A549 (cell line): ENCODE measurements around the gene ARHGAP10. TPM values are rescaled to one million over a fixed set of nuclear protein-coding genes. Genes with fewer than 3 reads are reported as not detected.

Experiments used
- ATAC-seq, 2 experiments: fragments of 200-7000 bp in 1 of 2; fragments of >200 bp in 1 of 2; cut with Nextera tagmentation in 1 of 2; cut with Tn5 transposase in 1 of 2; 3 replicates each; pipeline versions ENCODE4 v1.8.0 to v1.9.1; 2018 to 2020; ENCODE audit warnings: mild to moderate bottlenecking in 1 of 2, moderate library complexity in 1 of 2
- CTCF ChIA-PET: fragments of 300-600 bp; sonication (Branson Sonifier 250); formaldehyde crosslinking; extraction: SDS; loops from one replicate; lab custom pipeline; 2021; ENCODE audit warnings: antibody characterized with exemption, inconsistent platforms; lab: Yijun Ruan, JAX
- POLR2A ChIA-PET: fragments of 350-600 bp; formaldehyde crosslinking; extraction: SDS; loops from one replicate; lab custom pipeline; 2021; ENCODE audit warnings: antibody characterized with exemption, inconsistent platforms; lab: Yijun Ruan, JAX
- DNase-seq, 2 experiments: peaks; one replicate each; pipeline versions ENCODE4 v3.0.0 to v3.0.0-alpha.2; 2011 to 2016; ENCODE audit warnings: low read depth in 1 of 2, low spot score in 1 of 2
- FAIRE-seq: peaks from 2 replicates; lab custom pipeline; 2011; peaks lifted over from hg19 to GRCh38; lab: Jason Lieb, UNC
- H3K27ac ChIP-seq, 2 experiments: fragments of >200 bp; sonication (Bioruptor Twin); formaldehyde crosslinking; 3 replicates each; pipeline ENCODE4 v1.5.1; 2016 to 2017
- H3K4me1 ChIP-seq: fragments of >200 bp; sonication (Bioruptor Twin); formaldehyde crosslinking; 3 replicates; pipeline ENCODE4 v1.6.1; 2016
- H3K4me2 ChIP-seq: fragments of >200 bp; sonication (Bioruptor Twin); formaldehyde crosslinking; 3 replicates; pipeline ENCODE4 v1.6.1; 2016
- H3K4me3 ChIP-seq: fragments of >200 bp; sonication (Bioruptor Twin); formaldehyde crosslinking; 3 replicates; pipeline ENCODE4 v1.5.1; 2016
- H3K9me3 ChIP-seq: fragments of >200 bp; sonication (Bioruptor Twin); formaldehyde crosslinking; 3 replicates; pipeline ENCODE4 v1.6.1; 2016
- BCL3 ChIP-seq: fragments of >200 bp; sonication (Bioruptor Twin); formaldehyde crosslinking; IDR thresholded peaks from 3 replicates; pipeline ENCODE4 v1.6.1; 2016
- BHLHE40 ChIP-seq: IDR thresholded peaks from 2 replicates; pipeline ENCODE4 v1.6.1; 2012; ENCODE audit warnings: low read depth, low read length, inconsistent platforms
- CBX2 ChIP-seq: fragments of 200-600 bp; sonication (generic); IDR thresholded peaks from 2 replicates; pipeline ENCODE4 v1.6.1; 2016; ENCODE audit warnings: low read depth, mild to moderate bottlenecking, borderline replicate concordance
- CHD2 ChIP-seq: fragments of 150-350 bp; IDR thresholded peaks from 2 replicates; pipeline ENCODE4 v1.6.1; 2014; ENCODE audit warnings: low read length; ENCODE audit not compliant: partially characterized antibody
- E2F6 ChIP-seq: IDR thresholded peaks from 2 replicates; pipeline ENCODE4 v1.6.1; 2012; ENCODE audit warnings: low read depth, borderline replicate concordance
- FOSB ChIP-seq: fragments of 250-450 bp; sonication (Bioruptor Pico); IDR thresholded peaks from 2 replicates; pipeline ENCODE4 v1.5.0; 2020; ENCODE audit warnings: mild to moderate bottlenecking, moderate library complexity
- FOXS1 ChIP-seq: fragments of 250-450 bp; sonication (Bioruptor Pico); IDR thresholded peaks from 2 replicates; pipeline ENCODE4 v1.5.0; 2020; ENCODE audit warnings: mild to moderate bottlenecking, moderate library complexity
- GATA3 ChIP-seq: IDR thresholded peaks from 2 replicates; pipeline ENCODE4 v1.6.1; 2012; ENCODE audit warnings: borderline replicate concordance
- HES2 ChIP-seq: fragments of >200 bp; sonication (Bioruptor Twin); formaldehyde crosslinking; IDR thresholded peaks from 2 replicates; pipeline ENCODE4 v1.6.1; 2016
- HMGXB4 ChIP-seq: fragments of 250-450 bp; sonication (Bioruptor Pico); IDR thresholded peaks from 2 replicates; pipeline ENCODE4 v1.5.0; 2021; ENCODE audit warnings: mild to moderate bottlenecking, moderate library complexity, borderline replicate concordance
- JUN ChIP-seq, 2 experiments: fragments of >200 bp; sonication (Bioruptor Twin); formaldehyde crosslinking; IDR thresholded peaks; 2 replicates in 1 of 2; 3 replicates in 1 of 2; pipeline ENCODE4 v1.6.1; 2016 to 2017
- JUNB ChIP-seq: fragments of >200 bp; sonication (Bioruptor Twin); formaldehyde crosslinking; IDR thresholded peaks from 2 replicates; pipeline ENCODE4 v1.6.1; 2016
- MAFK ChIP-seq: fragments of 450-650 bp; IDR thresholded peaks from 2 replicates; pipeline ENCODE4 v1.6.1; 2014; ENCODE audit not compliant: partially characterized antibody
- MAX ChIP-seq: IDR thresholded peaks from 2 replicates; pipeline ENCODE4 v1.6.1; 2012
- MAZ ChIP-seq: fragments of 150-350 bp; IDR thresholded peaks from 2 replicates; pipeline ENCODE4 v1.6.1; 2014; ENCODE audit warnings: antibody characterized with exemption, low read depth, low read length, borderline replicate concordance
- MYC ChIP-seq: IDR thresholded peaks from 2 replicates; pipeline ENCODE4 v1.6.1; 2012; ENCODE audit warnings: mild to moderate bottlenecking, inconsistent platforms, low read length, improper control_type of control experiment, borderline replicate concordance
- PBX3 ChIP-seq: IDR thresholded peaks from 2 replicates; pipeline ENCODE4 v1.6.1; 2012
- POLR2AphosphoS2 ChIP-seq: conservative IDR thresholded peaks from 2 replicates; pipeline ENCODE4 v1.6.1; 2012; ENCODE audit warnings: low read length, improper control_type of control experiment, inconsistent platforms
- RARB ChIP-seq: fragments of 250-450 bp; sonication (Bioruptor Pico); IDR thresholded peaks from 2 replicates; pipeline ENCODE4 v1.8.0; 2021; ENCODE audit warnings: mild to moderate bottlenecking, moderate library complexity
- REST ChIP-seq: fragments of 200-600 bp; sonication (generic); IDR thresholded peaks from 2 replicates; pipeline ENCODE4 v1.6.1; 2016; ENCODE audit warnings: antibody characterized with exemption, mild to moderate bottlenecking, moderate library complexity
- SREBF2 ChIP-seq: fragments of 450-650 bp; IDR thresholded peaks from 2 replicates; pipeline ENCODE4 v1.6.1; 2014; ENCODE audit warnings: mild to moderate bottlenecking, moderate library complexity
- TFCP2L1 ChIP-seq: fragments of 250-450 bp; sonication (Bioruptor Pico); IDR thresholded peaks from 2 replicates; pipeline ENCODE4 v1.5.0; 2021; ENCODE audit warnings: mild to moderate bottlenecking
- TP53 ChIP-seq: fragments of 250-450 bp; sonication (Bioruptor Pico); IDR thresholded peaks from 2 replicates; pipeline ENCODE4 v1.5.0; 2021; ENCODE audit warnings: mild to moderate bottlenecking, moderate library complexity
- ZSCAN20 ChIP-seq: fragments of 250-450 bp; sonication (Bioruptor Pico); IDR thresholded peaks from 2 replicates; pipeline ENCODE4 v1.8.0; 2022; ENCODE audit warnings: mild to moderate bottlenecking, moderate library complexity
- WGBS: methylation state at CpG from one replicate; pipeline ENCODE4 v1.1.6; 2017; ENCODE audit errors: missing lambda C conversion rate; 5-methylcytosine and 5-hydroxymethylcytosine counted together
- polyA plus RNA-seq, 4 experiments: library from polyadenylated mRNA; depleted of rRNA in 3 of 4; stranded (reverse); fragments of >200 nt; fragmentation: RNase III in 1 of 4; extraction: RNeasy Plus Mini Kit Qiagen cat#74134 plus additional on column Dnase treatment in 1 of 4; gene quantifications; 2 replicates in 3 of 4; 3 replicates in 1 of 4; pipeline ENCODE4 v1.2.3, GENCODE V29; 2011 to 2017

Gene ARHGAP10
- polyA plus RNA-seq, 2 of the 4 experiments (the other 2 are of a cell fraction): 7.0 to 7.2 TPM

GRCh38 chr4:148077581-148077980 is 345.7 kb downstream of the ARHGAP10 start:
- no peaks in the 10 kb centered on the region for H3K9me3 ChIP-seq
- WGBS: 100% methylated on average over 1 of the region's 1 CpG
- no peak overlapping the region for H3K27ac ChIP-seq
- H3K4me1 ChIP-seq: no peaks in the 10 kb centered on the region
- ATAC-seq (no peak), FAIRE-seq (no peak), DNase-seq (no peak)
- no peak for TF ChIP-seq PBX3
- no peak for TF ChIP-seq JUN (IDR thresholded peaks at IDR 0.05)
- no peak overlapping the region for H3K4me2 ChIP-seq
- CTCF ChIA-PET: no interaction called here
- H3K4me3 ChIP-seq: no peak overlapping the region
- POLR2A ChIA-PET: interaction anchor here (0.6 kb wide), 1 partner anchor 394 kb away, joined by 10 read pairs; the partner anchor contains the start of gene PRMT9

- Histone ChIP-seq H3K27ac (no peak overlapping the region), H3K4me1 (no peaks in the 10 kb centered on the region), H3K9me3 (no peaks in the 10 kb centered on the region), H3K4me3 (no peak overlapping the region), H3K4me2 (no peak overlapping the region)
- DNase-seq: no peak
- ChIA-PET CTCF (no interaction called here), POLR2A (interaction anchor here (0.6 kb wide), 1 partner anchor 394 kb away, joined by 10 read pairs; the partner anchor contains the start of gene PRMT9)
- FAIRE-seq: no peak
- no peak for ATAC-seq
- TF ChIP-seq MYC (no peak), SREBF2 (no peak), ZSCAN20 (no peak), TFCP2L1 (CRISPR knock-in tag) (no peak), HMGXB4 (CRISPR knock-in tag) (no peak), MAFK (no peak), RARB (CRISPR knock-in tag) (no peak), POLR2AphosphoS2 (no peak), JUNB (no peak), FOXS1 (no peak), MAX (no peak), BCL3 (no peak), MAZ (no peak), E2F6 (no peak), PBX3 (no peak), BHLHE40 (no peak), CBX2 (no peak)
- WGBS: 94% methylated on average over 2 of the region's 2 CpGs
These were observed 346.2 kb downstream of the ARHGAP10 start for GRCh38 chr4:148078061-148078460.

GRCh38 chr4:148079961-148080360 is 348.1 kb downstream of the ARHGAP10 start:
- Histone ChIP-seq H3K27ac (no peak overlapping the region), H3K9me3 (no peaks in the 10 kb centered on the region), H3K4me3 (no peak overlapping the region), H3K4me1 (no peaks in the 10 kb centered on the region), H3K4me2 (no peak overlapping the region)
- ChIA-PET POLR2A (no interaction called here), CTCF (no interaction called here)
- DNase-seq: no peak
- 81% methylated on average over 7 of the region's 7 CpGs for WGBS
- ATAC-seq: no peak
- no peak for FAIRE-seq
- no peak for TF ChIP-seq CHD2
- TF ChIP-seq FOSB: no peak
- TF ChIP-seq MAFK: no peak
- TF ChIP-seq HES2: no peak
- no peak for TF ChIP-seq TP53 (CRISPR knock-in tag)
- TF ChIP-seq POLR2AphosphoS2: no peak
- TF ChIP-seq REST: no peak
- no peak for TF ChIP-seq GATA3
